ENCODE measurements around the gene HECW1. TPM values are rescaled to one million over a fixed set of nuclear protein-coding genes. Genes with fewer than 3 reads are reported as not detected.

The HECW1 gene
- total and polyA plus RNA-seq, 2 donors (not counting 1 experiment from before 2014, with no cell fraction given) = not detected

GRCh38 chr7:43308913-43309705 lies 196.7 kb downstream of the HECW1 start:
- Histone ChIP-seq H4K20me1 (ENCODE audit: control insufficient read depth, insufficient read depth, low read length, poor library complexity, severe bottlenecking) (no peaks in the 10 kb centered on the region), H3K79me2 (ENCODE audit: control insufficient read depth, insufficient read depth, low read length) (no peaks in the 10 kb centered on the region), H3K27me3 (replicated peaks in 1 of 4; ENCODE audit: control extremely low read depth in 1 of 4, control insufficient read depth in 3 of 4, insufficient read depth in 4 of 4, low read length in 3 of 4) (no peaks in the 10 kb centered on the region), H3K27ac (ENCODE audit: low read length in 2 of 2) (no peak overlapping the region), H3K4me3 (ENCODE audit: control extremely low read depth in 1 of 5, extremely low read depth in 1 of 5, insufficient read depth in 1 of 5, low read depth in 2 of 5, low read length in 4 of 5) (no peak overlapping the region), H3K9ac (ENCODE audit: low read length) (no peak overlapping the region), H3K4me1 (ENCODE audit: control insufficient read depth in 2 of 2, insufficient read depth in 2 of 2, low read length in 2 of 2) (no peaks in the 10 kb centered on the region), H3K36me3 (replicated peaks in 1 of 2; ENCODE audit: control extremely low read depth in 1 of 2, control insufficient read depth in 1 of 2, extremely low read depth in 1 of 2, insufficient read depth in 2 of 2, low read length in 1 of 2) (no peaks in the 10 kb centered on the region), H2AFZ (ENCODE audit: insufficient read depth, low read depth, low read length, poor library complexity, severe bottlenecking) (no peak overlapping the region), H3K4me2 (replicated peaks; ENCODE audit: low read depth, low read length, poor library complexity, severe bottlenecking) (no peak overlapping the region), H3K9me3 (ENCODE audit: control extremely low read depth in 1 of 3, control insufficient read depth in 2 of 3, insufficient read depth in 1 of 3, low read length in 2 of 3) (no peaks in the 10 kb centered on the region)
- 89% methylated on average over 5 of the region's 8 CpGs for WGBS (ENCODE audit: insufficient coverage)
- ChIA-PET POLR2A (no interaction called here), CTCF (no interaction called here)
- ATAC-seq (ENCODE audit: low read depth) (no peak), DNase-seq (no peak)
- Mint-ChIP-seq H3K27ac (no peak overlapping the region), H3K27me3 (peaks cover 3% of the 10 kb centered on the region), H3K4me3 (no peak overlapping the region), H3K4me1 (peaks cover 2% of the 10 kb centered on the region), H3K9me3 (ENCODE audit: insufficient read depth) (no peaks in the 10 kb centered on the region)
- TF ChIP-seq, protein P1, sequence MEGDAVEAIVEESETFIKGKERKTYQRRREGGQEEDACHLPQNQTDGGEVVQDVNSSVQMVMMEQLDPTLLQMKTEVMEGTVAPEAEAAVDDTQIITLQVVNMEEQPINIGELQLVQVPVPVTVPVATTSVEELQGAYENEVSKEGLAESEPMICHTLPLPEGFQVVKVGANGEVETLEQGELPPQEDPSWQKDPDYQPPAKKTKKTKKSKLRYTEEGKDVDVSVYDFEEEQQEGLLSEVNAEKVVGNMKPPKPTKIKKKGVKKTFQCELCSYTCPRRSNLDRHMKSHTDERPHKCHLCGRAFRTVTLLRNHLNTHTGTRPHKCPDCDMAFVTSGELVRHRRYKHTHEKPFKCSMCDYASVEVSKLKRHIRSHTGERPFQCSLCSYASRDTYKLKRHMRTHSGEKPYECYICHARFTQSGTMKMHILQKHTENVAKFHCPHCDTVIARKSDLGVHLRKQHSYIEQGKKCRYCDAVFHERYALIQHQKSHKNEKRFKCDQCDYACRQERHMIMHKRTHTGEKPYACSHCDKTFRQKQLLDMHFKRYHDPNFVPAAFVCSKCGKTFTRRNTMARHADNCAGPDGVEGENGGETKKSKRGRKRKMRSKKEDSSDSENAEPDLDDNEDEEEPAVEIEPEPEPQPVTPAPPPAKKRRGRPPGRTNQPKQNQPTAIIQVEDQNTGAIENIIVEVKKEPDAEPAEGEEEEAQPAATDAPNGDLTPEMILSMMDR (IDR thresholded peaks at IDR 0.05) = no peak
- no peak for TF ChIP-seq EZH2 (IDR thresholded peaks at IDR 0.05; ENCODE audit: borderline replicate concordance, insufficient read depth, low read depth, low read length, poor library complexity, severe bottlenecking)
- intact Hi-C loops (cut with micrococcal nuclease) = no loop called here

GRCh38 chr7:43309706-43310022 lies 197.2 kb downstream of the HECW1 start:
- Mint-ChIP-seq H3K27me3 (peaks cover 7% of the 10 kb centered on the region), H3K9me3 (ENCODE audit: insufficient read depth) (no peaks in the 10 kb centered on the region), H3K4me3 (no peak overlapping the region), H3K4me1 (peaks cover 2% of the 10 kb centered on the region), H3K27ac (no peak overlapping the region)
- no peak for ATAC-seq (ENCODE audit: low read depth)
- POLR2A ChIA-PET = no interaction called here
- no peaks in the 10 kb centered on the region for H3K9me3 ChIP-seq (ENCODE audit: control extremely low read depth in 1 of 3, control insufficient read depth in 2 of 3, insufficient read depth in 1 of 3, low read length in 2 of 3)
- CTCF ChIA-PET = no interaction called here
- H3K27ac ChIP-seq (ENCODE audit: low read length in 2 of 2) = no peak overlapping the region
- no peaks in the 10 kb centered on the region for H3K27me3 ChIP-seq (replicated peaks in 1 of 4; ENCODE audit: control extremely low read depth in 1 of 4, control insufficient read depth in 3 of 4, insufficient read depth in 4 of 4, low read length in 3 of 4)
- no peaks in the 10 kb centered on the region for H4K20me1 ChIP-seq (ENCODE audit: control insufficient read depth, insufficient read depth, low read length, poor library complexity, severe bottlenecking)
- no peak overlapping the region for H3K9ac ChIP-seq (ENCODE audit: low read length)
- H3K4me3 ChIP-seq (ENCODE audit: control extremely low read depth in 1 of 5, extremely low read depth in 1 of 5, insufficient read depth in 1 of 5, low read depth in 2 of 5, low read length in 4 of 5) = no peak overlapping the region
- no peaks in the 10 kb centered on the region for H3K4me1 ChIP-seq (ENCODE audit: control insufficient read depth in 2 of 2, insufficient read depth in 2 of 2, low read length in 2 of 2)
- no peaks in the 10 kb centered on the region for H3K36me3 ChIP-seq (replicated peaks in 1 of 2; ENCODE audit: control extremely low read depth in 1 of 2, control insufficient read depth in 1 of 2, extremely low read depth in 1 of 2, insufficient read depth in 2 of 2, low read length in 1 of 2)
- DNase-seq = no peak
- no peak overlapping the region for H2AFZ ChIP-seq (ENCODE audit: insufficient read depth, low read depth, low read length, poor library complexity, severe bottlenecking)
- no peaks in the 10 kb centered on the region for H3K79me2 ChIP-seq (ENCODE audit: control insufficient read depth, insufficient read depth, low read length)
- no peak overlapping the region for H3K4me2 ChIP-seq (replicated peaks; ENCODE audit: low read depth, low read length, poor library complexity, severe bottlenecking)
- WGBS (ENCODE audit: insufficient coverage) = no CpG with 5 or more reads among the region's 2 CpGs
- TF ChIP-seq, protein P1 (IDR thresholded peaks at IDR 0.05) = no peak
- TF ChIP-seq EZH2 (IDR thresholded peaks at IDR 0.05; ENCODE audit: borderline replicate concordance, insufficient read depth, low read depth, low read length, poor library complexity, severe bottlenecking) = no peak
- intact Hi-C loops (cut with micrococcal nuclease) = no loop called here

Data from B cell (primary cell).